ENCODE results near the gene SLC6A6. TPM values are rescaled to one million over a fixed set of nuclear protein-coding genes. Genes with fewer than 3 reads are reported as not detected.

SLC6A6 gene
- total RNA-seq, 1 experiment from 2014 or later, result 211 TPM

GRCh38 chr3:14441920-14442300 is 39.5 kb downstream of the SLC6A6 start:
- Mint-ChIP-seq H3K36me3 (peaks cover 32% of the 10 kb centered on the region), H3K4me3 (no peak overlapping the region), H3K27me3 (ENCODE audit: low read depth) (no peaks in the 10 kb centered on the region), H3K4me1 (peaks cover 31% of the 10 kb centered on the region), H3K27ac (0 out of 2 replicates have a peak overlapping the region, but pooled peaks have one; percentile 23), H3K9me3 (peaks cover 2% of the 10 kb centered on the region)
- TF ChIP-seq ZNF317 (CRISPR knock-in tag; IDR thresholded peaks at IDR 0.05; ENCODE audit: borderline replicate concordance, low read depth) (no peak), NFE2L1 (CRISPR knock-in tag; IDR thresholded peaks at IDR 0.05) (no peak), RORB (CRISPR knock-in tag; IDR thresholded peaks at IDR 0.05) (no peak), FOXP1 (CRISPR knock-in tag; IDR thresholded peaks at IDR 0.05; ENCODE audit: borderline replicate concordance) (no peak), ATF3 (CRISPR knock-in tag; conservative IDR thresholded peaks at IDR 0.05) (no peak), MXD4 (CRISPR knock-in tag; IDR thresholded peaks at IDR 0.05; ENCODE audit: borderline replicate concordance) (no peak), ZNF263 (CRISPR knock-in tag; IDR thresholded peaks at IDR 0.05; ENCODE audit: low read depth) (no peak), IRF1 (CRISPR knock-in tag; IDR thresholded peaks at IDR 0.05) (no peak), EMX1 (CRISPR knock-in tag; IDR thresholded peaks at IDR 0.05) (no peak)
- TF ChIP-seq, protein P1, sequence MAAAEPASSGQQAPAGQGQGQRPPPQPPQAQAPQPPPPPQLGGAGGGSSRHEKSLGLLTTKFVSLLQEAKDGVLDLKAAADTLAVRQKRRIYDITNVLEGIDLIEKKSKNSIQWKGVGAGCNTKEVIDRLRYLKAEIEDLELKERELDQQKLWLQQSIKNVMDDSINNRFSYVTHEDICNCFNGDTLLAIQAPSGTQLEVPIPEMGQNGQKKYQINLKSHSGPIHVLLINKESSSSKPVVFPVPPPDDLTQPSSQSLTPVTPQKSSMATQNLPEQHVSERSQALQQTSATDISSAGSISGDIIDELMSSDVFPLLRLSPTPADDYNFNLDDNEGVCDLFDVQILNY (CRISPR knock-in tag; IDR thresholded peaks at IDR 0.05), result no peak
- TF ChIP-seq, protein P2, sequence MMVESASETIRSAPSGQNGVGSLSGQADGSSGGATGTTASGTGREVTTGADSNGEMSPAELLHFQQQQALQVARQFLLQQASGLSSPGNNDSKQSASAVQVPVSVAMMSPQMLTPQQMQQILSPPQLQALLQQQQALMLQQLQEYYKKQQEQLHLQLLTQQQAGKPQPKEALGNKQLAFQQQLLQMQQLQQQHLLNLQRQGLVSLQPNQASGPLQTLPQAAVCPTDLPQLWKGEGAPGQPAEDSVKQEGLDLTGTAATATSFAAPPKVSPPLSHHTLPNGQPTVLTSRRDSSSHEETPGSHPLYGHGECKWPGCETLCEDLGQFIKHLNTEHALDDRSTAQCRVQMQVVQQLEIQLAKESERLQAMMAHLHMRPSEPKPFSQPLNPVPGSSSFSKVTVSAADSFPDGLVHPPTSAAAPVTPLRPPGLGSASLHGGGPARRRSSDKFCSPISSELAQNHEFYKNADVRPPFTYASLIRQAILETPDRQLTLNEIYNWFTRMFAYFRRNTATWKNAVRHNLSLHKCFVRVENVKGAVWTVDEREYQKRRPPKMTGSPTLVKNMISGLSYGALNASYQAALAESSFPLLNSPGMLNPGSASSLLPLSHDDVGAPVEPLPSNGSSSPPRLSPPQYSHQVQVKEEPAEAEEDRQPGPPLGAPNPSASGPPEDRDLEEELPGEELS (CRISPR knock-in tag; IDR thresholded peaks at IDR 0.05), result no peak
- ATAC-seq (no peak), DNase-seq (ENCODE audit: low spot score) (no peak)
- POLR2A ChIA-PET, result no interaction called here
- CTCF ChIA-PET, result interaction anchor here (0.7 to 2.4 kb wide), 3 partner anchors 15 to 238 kb away, joined by 3 to 11 read pairs (median 3); no protein-coding TSS in a partner anchor

DNA sequence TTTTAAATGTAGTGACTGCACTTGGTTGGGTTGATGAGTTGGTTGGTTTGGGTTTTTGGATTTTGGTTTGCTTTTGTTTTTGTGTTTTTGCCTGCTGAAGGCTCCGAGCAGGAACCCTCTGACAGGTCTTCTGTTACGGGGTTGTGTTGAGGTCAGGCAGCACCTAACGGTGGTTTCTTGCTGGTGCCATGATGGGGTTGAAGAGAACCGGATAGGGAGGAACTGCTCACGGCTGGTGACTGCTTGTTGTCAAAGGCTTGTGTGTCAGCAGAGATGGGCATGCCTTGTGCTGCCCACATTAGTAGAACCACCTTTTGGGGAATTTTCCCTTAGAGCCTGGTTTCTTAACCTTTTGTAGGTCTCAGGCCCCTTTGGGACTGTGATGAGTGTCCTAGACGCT is 42.0 kb downstream of the SLC6A6 start:
- CTCF ChIA-PET, result no interaction called here
- no peak for ATAC-seq
- TF ChIP-seq, protein P3, sequence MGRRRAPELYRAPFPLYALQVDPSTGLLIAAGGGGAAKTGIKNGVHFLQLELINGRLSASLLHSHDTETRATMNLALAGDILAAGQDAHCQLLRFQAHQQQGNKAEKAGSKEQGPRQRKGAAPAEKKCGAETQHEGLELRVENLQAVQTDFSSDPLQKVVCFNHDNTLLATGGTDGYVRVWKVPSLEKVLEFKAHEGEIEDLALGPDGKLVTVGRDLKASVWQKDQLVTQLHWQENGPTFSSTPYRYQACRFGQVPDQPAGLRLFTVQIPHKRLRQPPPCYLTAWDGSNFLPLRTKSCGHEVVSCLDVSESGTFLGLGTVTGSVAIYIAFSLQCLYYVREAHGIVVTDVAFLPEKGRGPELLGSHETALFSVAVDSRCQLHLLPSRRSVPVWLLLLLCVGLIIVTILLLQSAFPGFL (CRISPR knock-in tag; IDR thresholded peaks at IDR 0.05; ENCODE audit: borderline replicate concordance), result no peak
- no peak for TF ChIP-seq TEAD1 (CRISPR knock-in tag; IDR thresholded peaks at IDR 0.05)
- TF ChIP-seq FOXP1 (CRISPR knock-in tag; IDR thresholded peaks at IDR 0.05; ENCODE audit: borderline replicate concordance), result no peak
- no peak for TF ChIP-seq NR1H2 (CRISPR knock-in tag; IDR thresholded peaks at IDR 0.05)
- TF ChIP-seq JUN (CRISPR knock-in tag; IDR thresholded peaks at IDR 0.05), result no peak
- TF ChIP-seq, protein P4, sequence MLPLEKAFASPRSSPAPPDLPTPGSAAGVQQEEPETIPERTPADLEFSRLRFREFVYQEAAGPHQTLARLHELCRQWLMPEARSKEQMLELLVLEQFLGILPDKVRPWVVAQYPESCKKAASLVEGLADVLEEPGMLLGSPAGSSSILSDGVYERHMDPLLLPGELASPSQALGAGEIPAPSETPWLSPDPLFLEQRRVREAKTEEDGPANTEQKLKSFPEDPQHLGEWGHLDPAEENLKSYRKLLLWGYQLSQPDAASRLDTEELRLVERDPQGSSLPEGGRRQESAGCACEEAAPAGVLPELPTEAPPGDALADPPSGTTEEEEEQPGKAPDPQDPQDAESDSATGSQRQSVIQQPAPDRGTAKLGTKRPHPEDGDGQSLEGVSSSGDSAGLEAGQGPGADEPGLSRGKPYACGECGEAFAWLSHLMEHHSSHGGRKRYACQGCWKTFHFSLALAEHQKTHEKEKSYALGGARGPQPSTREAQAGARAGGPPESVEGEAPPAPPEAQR (CRISPR knock-in tag; IDR thresholded peaks at IDR 0.05), result no peak
- no peak for TF ChIP-seq ZNF671 (CRISPR knock-in tag; IDR thresholded peaks at IDR 0.05)
- TF ChIP-seq GABPB1 (CRISPR knock-in tag; IDR thresholded peaks at IDR 0.05), result no peak
- no peak for TF ChIP-seq GTF2I (CRISPR knock-in tag; conservative IDR thresholded peaks at IDR 0.05)
- no peak for TF ChIP-seq RORB (CRISPR knock-in tag; IDR thresholded peaks at IDR 0.05)
- TF ChIP-seq PRDM15 (CRISPR knock-in tag; IDR thresholded peaks at IDR 0.05), result no peak
- TF ChIP-seq MXD4 (CRISPR knock-in tag; IDR thresholded peaks at IDR 0.05; ENCODE audit: borderline replicate concordance), result no peak
- no peak for TF ChIP-seq TEAD4 (CRISPR knock-in tag; IDR thresholded peaks at IDR 0.05)
- TF ChIP-seq ZNF219 (CRISPR knock-in tag; IDR thresholded peaks at IDR 0.05; ENCODE audit: borderline replicate concordance), result no peak
- TF ChIP-seq, protein P5, sequence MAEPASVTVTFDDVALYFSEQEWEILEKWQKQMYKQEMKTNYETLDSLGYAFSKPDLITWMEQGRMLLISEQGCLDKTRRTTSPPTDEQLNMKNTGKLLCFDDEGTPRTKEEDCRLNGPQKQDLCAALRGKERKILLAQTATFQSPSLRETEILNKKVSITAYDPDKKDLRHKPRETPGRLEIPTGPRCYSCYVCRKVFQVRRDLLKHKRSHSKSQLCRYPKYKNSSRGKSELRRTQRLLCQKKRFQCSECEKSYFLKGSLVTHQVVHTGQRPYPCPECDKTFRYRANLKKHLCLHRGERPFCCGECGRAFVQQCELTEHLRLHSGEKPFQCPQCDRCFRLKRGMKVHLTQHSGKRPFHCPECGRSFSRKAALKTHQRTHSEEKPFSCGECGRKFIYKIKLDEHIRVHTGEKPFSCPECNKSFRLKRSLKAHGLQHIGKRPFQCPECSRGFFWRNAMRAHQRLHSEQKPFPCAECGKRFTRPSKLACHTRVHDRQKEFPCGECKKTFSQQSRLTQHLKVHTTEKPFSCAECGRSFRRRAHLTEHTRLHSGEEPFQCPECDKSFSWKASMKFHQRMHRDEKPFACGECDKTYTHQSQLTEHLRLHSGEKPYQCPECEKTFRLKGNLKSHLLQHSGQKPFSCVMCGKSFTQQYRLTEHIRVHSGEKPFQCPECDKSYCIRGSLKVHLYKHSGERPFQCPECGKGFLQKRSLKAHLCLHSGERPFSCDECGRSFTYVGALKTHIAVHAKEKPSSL (CRISPR knock-in tag; conservative IDR thresholded peaks at IDR 0.05), result no peak
- no peak for TF ChIP-seq IRF2 (CRISPR knock-in tag; IDR thresholded peaks at IDR 0.05; ENCODE audit: borderline replicate concordance, low read depth)

More for the DNA sequence above, 42.0 kb downstream of the SLC6A6 start:
- Mint-ChIP-seq H3K4me3 (no peak overlapping the region), H3K27me3 (ENCODE audit: low read depth) (no peaks in the 10 kb centered on the region), H3K36me3 (peaks cover 57% of the 10 kb centered on the region), H3K9me3 (peaks cover 12% of the 10 kb centered on the region), H3K27ac (peak overlapping the region; percentile 64; the same call in 1 of the 2 replicates), H3K4me1 (peaks cover 19% of the 10 kb centered on the region)
- no peak for DNase-seq (ENCODE audit: low spot score)
- POLR2A ChIA-PET, result no interaction called here
